Measurements from ENCODE around the gene LY86. TPM values are rescaled to one million over a fixed set of nuclear protein-coding genes. Genes with fewer than 3 reads are reported as not detected.

The LY86 gene
- total RNA-seq, 4 donors from 2014 or later = 1.2 to 1.8 (median 1.3) TPM

- no peak for TF ChIP-seq CTCF (IDR thresholded peaks at IDR 0.05)
- TF ChIP-seq POLR2AphosphoS5 (IDR thresholded peaks at IDR 0.05) = no peak
- no peak for TF ChIP-seq POLR2A (IDR thresholded peaks at IDR 0.05; ENCODE audit: low read depth)
- no peak for TF ChIP-seq EP300 (IDR thresholded peaks at IDR 0.05)
- Histone ChIP-seq H3K4me1 (peaks cover 0 to 20% (median 8%) of the 10 kb centered on the region in 4 donors), H3K4me3 (no peak overlapping the region), H3K36me3 (no peaks in the 10 kb centered on the region), H3K27ac (replicated peaks in 1 of 4) (no peak overlapping the region), H3K27me3 (no peaks in the 10 kb centered on the region), H3K9me3 (no peaks in the 10 kb centered on the region)
- DNase-seq (ENCODE audit: extremely low spot score) = no peak
- 77% methylated on average over 7 of the region's 7 CpGs for WGBS
- intact Hi-C loops (cut with DNase I) = no loop called here
Measured at GRCh38 chr6:6584310-6585002, 4.1 kb upstream of the LY86 start.

- Histone ChIP-seq H3K27ac (replicated peaks in 1 of 4) (no peak overlapping the region), H3K36me3 (no peaks in the 10 kb centered on the region), H3K27me3 (no peaks in the 10 kb centered on the region), H3K4me3 (no peak overlapping the region), H3K4me1 (peaks cover 0 to 20% (median 8%) of the 10 kb centered on the region in 4 donors), H3K9me3 (no peaks in the 10 kb centered on the region)
- TF ChIP-seq POLR2A (IDR thresholded peaks at IDR 0.05; ENCODE audit: low read depth) (no peak), EP300 (IDR thresholded peaks at IDR 0.05) (no peak), POLR2AphosphoS5 (IDR thresholded peaks at IDR 0.05) (no peak), CTCF (IDR thresholded peaks at IDR 0.05) (no peak)
- 97% methylated on average over 1 of the region's 1 CpG for WGBS
- intact Hi-C loops (cut with DNase I) = no loop called here
- no peak for DNase-seq (ENCODE audit: extremely low spot score)
Measured at GRCh38 chr6:6585003-6585311, 3.6 kb upstream of the LY86 start.

- Histone ChIP-seq H3K27me3 (no peaks in the 10 kb centered on the region), H3K36me3 (no peaks in the 10 kb centered on the region), H3K4me3 (no peak overlapping the region), H3K9me3 (no peaks in the 10 kb centered on the region), H3K4me1 (peaks cover 0 to 20% (median 8%) of the 10 kb centered on the region in 4 donors), H3K27ac (replicated peaks in 1 of 4) (no peak overlapping the region)
- no peak for DNase-seq (ENCODE audit: extremely low spot score)
- no peak for TF ChIP-seq POLR2A (IDR thresholded peaks at IDR 0.05; ENCODE audit: low read depth)
- intact Hi-C loops (cut with DNase I) = no loop called here
- 64% methylated on average over 2 of the region's 2 CpGs for WGBS
Measured at GRCh38 chr6:6586167-6586566, 2.4 kb upstream of the LY86 start.

GRCh38 chr6:6586671-6587526 is 1.6 kb upstream of the LY86 start:
- WGBS = 95% methylated on average over 10 of the region's 10 CpGs

More at GRCh38 chr6:6586671-6587526, 1.6 kb upstream of the LY86 start:
- H3K27me3 ChIP-seq = no peaks in the 10 kb centered on the region
- DNase-seq (ENCODE audit: extremely low spot score) = peak; percentile 70
- TF ChIP-seq POLR2AphosphoS5 (IDR thresholded peaks at IDR 0.05) = no peak
- TF ChIP-seq POLR2A (IDR thresholded peaks at IDR 0.05; ENCODE audit: low read depth) = no peak
- TF ChIP-seq EP300 (IDR thresholded peaks at IDR 0.05) = no peak
- TF ChIP-seq CTCF (IDR thresholded peaks at IDR 0.05) = no peak
- H3K4me1 ChIP-seq = peaks cover 0 to 20% (median 7%) of the 10 kb centered on the region in 4 donors
- no peak overlapping the region for H3K27ac ChIP-seq (replicated peaks in 1 of 4)
- H3K9me3 ChIP-seq = no peaks in the 10 kb centered on the region
- H3K36me3 ChIP-seq = no peaks in the 10 kb centered on the region
- no peak overlapping the region for H3K4me3 ChIP-seq
- intact Hi-C loops (cut with DNase I) = no loop called here
